ENCODE data around the gene CREG2.

GRCh38 chr2:101380376-101380775, 6.9 kb downstream of the CREG2 start:
- TF ChIP-seq HDGF (IDR thresholded peaks at IDR 0.05; ENCODE audit: borderline replicate concordance), result no peak
- no peak for TF ChIP-seq TARDBP (IDR thresholded peaks at IDR 0.05)
- no peak for TF ChIP-seq ZNF384 (IDR thresholded peaks at IDR 0.05)
- no peak for TF ChIP-seq SP1 (IDR thresholded peaks at IDR 0.05)
- no peak for TF ChIP-seq FOXA1 (IDR thresholded peaks at IDR 0.05)
- no peak for TF ChIP-seq PKNOX1 (IDR thresholded peaks at IDR 0.05)
- no peak for TF ChIP-seq L3MBTL2 (conservative IDR thresholded peaks at IDR 0.05)
- no peak for TF ChIP-seq FOXM1 (IDR thresholded peaks at IDR 0.05; ENCODE audit: borderline replicate concordance)
- no peak for TF ChIP-seq FOXK2 (IDR thresholded peaks at IDR 0.05)
- no peak for TF ChIP-seq ELF4 (IDR thresholded peaks at IDR 0.05)
- TF ChIP-seq LEF1 (IDR thresholded peaks at IDR 0.05; ENCODE audit: borderline replicate concordance), result no peak
